Stimulated activated CD4-positive, alpha-beta T cell treated with anti-CD3 and anti-CD28 coated beads, TNF-alpha, amount 100 ng/mL, for 1 hour (primary cell): ENCODE measurements around the gene CFAP61.

Experiments
- DNase-seq, 3 donors: peaks; one replicate each; pipeline ENCODE4 v3.0.0-alpha.2; 2020; ENCODE audit warnings: low read depth in 3 of 3, low spot score in 1 of 3

Gene CFAP61

GRCh38 chr20:20160520-20160919 is 108.2 kb downstream of the CFAP61 start:
- DNase-seq, result no peak

DNA sequence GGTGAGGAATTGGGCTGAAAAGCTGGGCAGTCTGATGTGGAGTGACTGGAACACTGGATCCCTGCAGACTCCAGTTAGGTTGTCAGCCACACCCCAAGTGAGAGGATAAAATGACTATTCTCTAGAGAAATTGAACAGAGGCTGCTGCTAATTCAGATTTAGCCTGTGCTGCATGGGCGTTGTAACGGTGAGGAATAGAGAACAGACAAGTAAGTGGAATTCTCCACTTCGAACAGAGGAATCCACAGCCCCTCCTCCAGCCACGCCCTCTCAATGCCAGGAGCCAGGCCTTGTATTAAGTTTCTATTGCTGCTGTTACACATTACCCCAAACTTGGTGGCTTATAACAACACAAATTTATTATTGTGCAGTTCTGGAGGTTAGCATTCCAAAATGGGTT is 109.3 kb downstream of the CFAP61 start:
- DNase-seq, result no peak

DNA sequence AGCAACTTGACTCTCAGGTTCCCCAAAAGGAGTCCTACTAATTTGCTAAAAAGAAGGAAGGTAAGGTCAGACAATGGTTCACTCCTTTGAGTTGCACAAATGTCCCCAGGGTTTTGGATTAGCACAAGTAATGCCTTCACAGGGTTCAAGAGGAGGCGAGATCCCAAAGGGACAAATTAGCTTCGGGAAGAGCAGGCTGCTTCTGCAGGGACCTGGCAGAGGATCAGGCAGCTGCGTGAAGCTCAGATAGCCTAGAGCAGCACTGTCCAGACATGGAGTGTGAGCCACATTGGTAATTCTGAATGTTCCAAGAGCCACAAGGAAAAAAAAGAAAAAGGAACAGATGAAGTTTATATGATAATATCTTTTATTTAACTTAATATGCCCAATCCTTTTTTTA is 115.4 kb downstream of the CFAP61 start:
- DNase-seq, result no peak

DNA sequence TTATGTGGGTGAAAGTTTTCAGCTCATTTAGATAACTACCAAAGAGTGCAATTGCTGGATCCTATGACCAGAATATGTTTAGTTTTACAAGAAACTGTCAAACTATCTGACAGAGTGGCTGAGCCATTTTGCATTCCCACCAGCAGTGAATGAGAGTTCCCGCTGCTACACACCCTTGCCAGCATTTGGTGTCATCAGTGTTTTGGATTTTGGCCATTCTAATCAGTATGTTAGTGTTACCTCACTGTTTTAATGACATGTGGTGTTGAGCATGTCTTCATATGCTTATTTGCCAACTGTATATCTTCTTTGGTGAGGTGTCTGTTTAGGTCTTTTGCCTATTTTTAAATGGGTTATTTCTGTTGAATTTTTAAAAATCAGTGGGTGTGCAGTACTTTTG is 120.9 kb downstream of the CFAP61 start:
- no peak for DNase-seq

DNA sequence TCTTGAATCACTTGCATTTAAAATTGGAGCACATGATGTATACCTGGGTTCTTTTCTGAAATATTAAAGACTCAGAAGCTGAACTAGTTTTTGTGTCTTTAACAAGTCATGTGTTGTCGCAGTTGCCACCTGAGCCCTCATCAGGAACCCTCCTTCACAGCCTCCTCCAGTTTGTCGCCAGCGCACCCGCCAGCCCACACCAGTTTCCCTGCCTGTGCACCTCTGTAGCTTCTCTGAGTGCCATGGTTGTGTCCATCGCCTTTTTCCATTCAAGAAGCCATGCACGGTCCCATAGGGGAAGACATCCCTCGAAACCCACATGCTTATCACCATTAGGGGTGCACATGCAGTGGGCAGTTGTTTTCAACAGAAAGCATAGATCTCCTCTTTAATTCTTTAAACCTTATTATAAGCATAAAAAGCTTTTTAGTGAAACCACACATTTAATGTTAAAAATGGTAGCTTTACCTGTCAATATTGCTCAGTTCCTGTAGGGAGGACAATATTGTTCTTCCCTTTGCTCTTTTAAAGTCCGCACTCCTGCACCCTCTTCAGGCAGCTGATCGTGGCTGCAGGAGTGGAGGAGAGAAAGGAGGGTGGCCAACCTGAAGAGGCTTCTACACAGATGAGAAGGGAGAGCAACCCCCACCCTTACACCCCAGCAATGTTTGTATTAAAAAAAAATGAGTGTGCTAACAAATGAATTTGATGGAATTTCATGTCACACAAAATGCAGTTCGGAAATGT is 121.9 kb downstream of the CFAP61 start:
- no peak for DNase-seq

DNA sequence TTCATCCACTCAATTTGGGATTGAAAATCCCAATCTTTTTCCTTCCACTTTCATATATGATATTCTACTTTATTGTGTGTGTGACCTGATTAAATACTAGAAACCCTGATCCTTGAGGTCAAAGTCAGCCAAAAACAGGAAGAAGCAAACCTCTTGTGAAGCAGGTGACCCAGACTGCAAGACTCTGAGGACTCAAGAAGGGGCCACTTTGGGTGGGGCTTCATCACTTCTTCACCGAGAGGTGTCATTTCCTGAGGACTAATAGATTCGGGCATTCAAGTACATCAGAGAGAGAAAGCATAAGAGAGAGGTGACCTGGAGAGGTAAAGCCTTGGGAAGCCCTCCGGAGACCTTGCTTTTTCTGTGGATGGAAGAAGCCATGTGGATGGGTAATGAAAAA is 129.0 kb downstream of the CFAP61 start:
- no peak for DNase-seq

- no peak for DNase-seq
Observed at GRCh38 chr20:20184149-20184548, 131.8 kb downstream of the CFAP61 start.

GRCh38 chr20:20184706-20185105 is 132.4 kb downstream of the CFAP61 start:
- DNase-seq, result no peak

DNA sequence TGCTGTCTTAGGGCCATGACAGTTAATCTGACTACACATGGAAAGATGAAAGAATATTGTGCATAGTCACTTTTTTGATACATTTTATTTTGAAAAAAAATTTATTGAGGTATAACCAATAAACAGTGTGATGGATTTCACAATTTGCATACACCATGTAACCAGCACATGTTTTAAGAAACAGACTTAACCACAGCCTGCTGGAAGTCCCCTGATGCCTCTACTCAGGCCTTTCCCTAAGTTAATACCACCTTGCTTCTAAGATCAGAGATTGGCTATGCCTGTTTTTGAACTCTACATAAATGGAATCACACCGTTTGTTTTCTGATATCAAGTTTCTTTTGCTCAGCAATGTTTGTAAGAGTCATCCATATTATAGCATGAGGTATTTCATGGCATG is 136.3 kb downstream of the CFAP61 start:
- DNase-seq, result no peak

DNA sequence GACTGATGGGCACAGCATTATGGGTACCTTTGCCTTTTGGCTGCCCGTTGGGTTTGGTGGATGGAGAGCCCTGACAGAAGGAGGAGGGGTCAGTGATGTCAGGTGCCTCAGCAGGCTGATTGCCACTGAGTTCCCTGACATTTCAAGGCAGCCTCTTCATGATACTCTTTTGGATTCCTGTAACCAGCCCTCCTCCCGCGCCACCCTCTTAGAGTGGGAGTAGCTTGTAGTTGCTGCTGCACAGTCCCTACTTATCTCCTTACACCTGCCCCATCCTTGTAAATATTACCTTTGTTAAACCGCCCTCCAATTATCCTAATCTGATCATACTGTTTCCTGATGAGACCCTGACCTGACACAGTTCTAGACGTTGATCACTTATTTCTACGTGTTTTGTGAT is 140.0 kb downstream of the CFAP61 start:
- no peak for DNase-seq

DNA sequence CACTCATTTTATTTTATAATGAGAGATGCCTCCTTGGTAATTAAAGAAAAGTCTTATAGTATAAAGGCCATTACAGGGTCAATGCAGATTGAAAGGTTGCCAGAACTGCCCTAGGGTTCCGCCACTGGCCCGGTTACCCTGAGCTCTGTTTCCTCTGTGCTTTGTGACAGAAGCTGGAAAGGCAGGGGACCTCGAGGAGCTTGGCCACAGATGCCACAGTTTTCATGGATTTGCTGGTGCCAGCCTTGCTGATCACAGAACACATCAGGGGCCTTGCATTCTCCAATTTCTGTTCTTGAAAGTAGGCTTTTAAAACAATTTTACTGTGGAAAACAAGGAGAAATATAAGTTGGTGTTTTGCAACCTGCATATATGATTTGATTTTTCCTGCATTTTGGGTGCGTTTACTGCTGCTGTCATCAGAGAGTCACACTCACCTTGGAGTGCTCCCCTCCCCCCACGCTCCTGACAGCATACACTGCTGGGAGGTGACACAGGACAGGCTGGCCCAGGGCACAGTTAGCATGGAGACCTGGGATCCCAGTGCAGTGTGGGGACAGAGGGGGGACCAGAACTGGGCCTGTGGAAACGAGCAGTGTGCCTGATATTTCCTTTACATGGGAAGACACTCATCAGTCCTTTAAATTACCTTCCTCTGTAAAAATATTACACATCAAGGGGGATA is 142.8 kb downstream of the CFAP61 start:
- DNase-seq, result no peak

GRCh38 chr20:20196610-20197009 is 144.3 kb downstream of the CFAP61 start:
- no peak for DNase-seq

- no peak for DNase-seq
Observed at GRCh38 chr20:20198011-20198410, 145.7 kb downstream of the CFAP61 start.

GRCh38 chr20:20199361-20200160 is 147.2 kb downstream of the CFAP61 start:
- DNase-seq, result no peak

GRCh38 chr20:20201124-20201523 is 148.8 kb downstream of the CFAP61 start:
- DNase-seq, result no peak

GRCh38 chr20:20201639-20202038 is 149.3 kb downstream of the CFAP61 start:
- no peak for DNase-seq

- DNase-seq, result no peak
Observed at GRCh38 chr20:20202768-20203167, 150.4 kb downstream of the CFAP61 start.

- no peak for DNase-seq
Observed at GRCh38 chr20:20203784-20204183, 151.5 kb downstream of the CFAP61 start.

DNA sequence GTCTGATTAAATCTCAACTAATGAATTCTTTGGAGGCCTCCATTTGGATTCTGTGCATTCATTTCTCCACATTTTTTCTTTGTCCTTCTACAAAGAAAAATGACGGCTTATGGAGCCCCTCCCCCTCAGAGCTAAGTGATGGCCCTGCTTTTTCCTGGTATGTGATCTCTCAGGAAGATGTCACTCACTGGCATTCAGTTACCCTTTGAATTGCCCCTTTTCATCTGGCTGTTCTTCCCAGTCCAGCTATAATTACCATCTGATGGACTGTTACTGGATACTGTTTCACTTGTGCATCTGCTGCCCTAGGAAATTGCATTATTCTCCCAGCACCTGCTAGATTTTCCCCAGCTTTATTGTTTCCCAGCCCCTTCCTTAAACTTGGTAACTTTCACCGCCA is 151.9 kb downstream of the CFAP61 start:
- no peak for DNase-seq

DNA sequence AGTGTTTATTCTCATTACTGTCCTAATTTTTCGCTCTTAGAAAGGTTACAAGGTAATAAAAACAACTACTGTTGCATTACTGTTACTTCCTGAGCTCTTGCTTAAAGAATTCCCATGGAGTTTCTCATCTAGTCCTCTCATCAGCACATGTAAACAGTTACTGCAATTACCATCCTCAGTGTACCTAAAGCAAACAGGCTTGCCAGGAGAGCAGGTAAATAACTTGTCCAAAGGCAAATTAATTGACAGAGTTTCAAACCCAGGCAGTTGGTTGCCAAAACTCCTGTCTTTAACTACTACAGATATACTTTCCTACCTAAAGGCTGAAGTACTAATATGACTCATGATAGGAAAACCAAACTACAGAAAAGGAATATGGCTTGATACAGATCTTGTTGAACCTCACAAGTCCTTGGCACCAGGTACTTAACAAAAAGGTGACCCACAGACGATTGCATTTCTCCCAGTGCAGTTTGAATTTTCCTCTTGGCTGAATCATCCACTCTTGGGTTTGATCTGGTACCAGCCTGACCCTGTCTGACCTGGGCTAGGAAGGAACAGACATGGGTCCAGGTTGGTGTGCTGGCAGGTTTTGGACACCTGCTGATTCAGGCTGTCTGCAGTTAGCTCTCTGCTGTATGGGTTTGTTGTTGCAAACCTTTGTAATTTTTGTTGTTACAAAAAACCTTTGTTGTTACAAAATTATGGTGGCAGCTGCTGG is 153.0 kb downstream of the CFAP61 start:
- DNase-seq, result no peak

GRCh38 chr20:20205862-20206236 is 153.5 kb downstream of the CFAP61 start:
- no peak for DNase-seq
